Activated B cell treated with CpG ODN at 0.5 μM for 24 hours (primary cell): ENCODE data around the gene SYTL2. TPM values are rescaled to one million over a fixed set of nuclear protein-coding genes. Genes with fewer than 3 reads are reported as not detected.

Source experiments
- ATAC-seq: fragments of 200-7000 bp; cut with Tn5 transposase; one replicate; pipeline ENCODE4 v1.10.0; 2021; ENCODE audit warnings: low read depth, mild to moderate bottlenecking, moderate library complexity
- CTCF ChIA-PET: fragments of 350-600 bp; sonication (Branson Sonifier 250); formaldehyde crosslinking; loops from one replicate; lab custom pipeline; 2021; ENCODE audit warnings: antibody characterized with exemption; lab: Charles Lee
- POLR2A ChIA-PET: fragments of 350-600 bp; sonication (Branson Sonifier 250); formaldehyde crosslinking; loops from one replicate; lab custom pipeline; 2021; ENCODE audit warnings: antibody characterized with exemption; lab: Charles Lee
- DNase-seq: peaks from one replicate; pipeline ENCODE4 v3.0.0; 2022
- H3K27ac Mint-ChIP-seq: one replicate; pipeline ENCODE4 v1.8.0; 2020; ENCODE audit warnings: mixed read lengths
- H3K27me3 Mint-ChIP-seq: one replicate; pipeline ENCODE4 v1.8.0; 2021; ENCODE audit warnings: mixed read lengths
- H3K36me3 Mint-ChIP-seq: one replicate; pipeline ENCODE4 v1.8.0; 2021; ENCODE audit warnings: low read depth, mixed read lengths
- H3K4me1 Mint-ChIP-seq: one replicate; pipeline ENCODE4 v1.8.0; 2021; ENCODE audit warnings: mixed read lengths
- H3K4me3 Mint-ChIP-seq: one replicate; pipeline ENCODE4 v1.8.0; 2020; ENCODE audit warnings: mild to moderate bottlenecking, mixed read lengths
- H3K9me3 Mint-ChIP-seq: one replicate; pipeline ENCODE4 v1.8.0; 2020; ENCODE audit warnings: mixed read lengths
- CTCF ChIP-seq: fragments of 200-600 bp; IDR thresholded peaks from one replicate; pipeline ENCODE4 v1.8.0; 2022; ENCODE audit warnings: antibody characterized with exemption, mild to moderate bottlenecking
- intact Hi-C: fragments of 100-400 bp; cut with micrococcal nuclease; formaldehyde crosslinking; loops from one replicate; pipeline ENCODE4 v1.15.1; 2024
- total RNA-seq: library from RNA; stranded (reverse); gene quantifications from 2 replicates; pipeline ENCODE4 v1.2.3, GENCODE V29; 2022

SYTL2 gene
- total RNA-seq, 1 donor from 2014 or later: 1.1 TPM

- ATAC-seq (no peak), DNase-seq (no peak)
- TF ChIP-seq CTCF: no peak
- Mint-ChIP-seq H3K36me3 (no peaks in the 10 kb centered on the region), H3K27ac (no peak overlapping the region), H3K4me3 (peak overlapping the region; percentile 78), H3K9me3 (no peaks in the 10 kb centered on the region), H3K27me3 (peaks cover 12% of the 10 kb centered on the region), H3K4me1 (peaks cover 21% of the 10 kb centered on the region)
- CTCF ChIA-PET: no interaction called here
- POLR2A ChIA-PET: no interaction called here
- intact Hi-C loops: no loop called here
These were observed 445 bp downstream of the SYTL2 start for GRCh38 chr11:85810521-85810870.

- ATAC-seq (no peak), DNase-seq (no peak)
- peaks cover 21% of the 10 kb centered on the region for H3K4me1 Mint-ChIP-seq
- intact Hi-C loops: no loop called here
- H3K4me3 Mint-ChIP-seq: peak overlapping the region; percentile 78
- ChIA-PET POLR2A (no interaction called here), CTCF (no interaction called here)
- H3K27ac Mint-ChIP-seq: no peak overlapping the region
- TF ChIP-seq CTCF: no peak
- H3K27me3 Mint-ChIP-seq: peaks cover 12% of the 10 kb centered on the region
- no peaks in the 10 kb centered on the region for H3K36me3 Mint-ChIP-seq
- no peaks in the 10 kb centered on the region for H3K9me3 Mint-ChIP-seq
These were observed 1.1 kb downstream of the SYTL2 start for GRCh38 chr11:85809863-85810262.

- POLR2A ChIA-PET: interaction anchor here (0.6 kb wide), 1 partner anchor 140 kb away, joined by 3 read pairs; no protein-coding TSS in a partner anchor
- intact Hi-C loops: no loop called here
- DNase-seq: no peak
- CTCF ChIA-PET: interaction anchor here (0.7 kb wide), 1 partner anchor 16 kb away, joined by 3 read pairs; no protein-coding TSS in a partner anchor
- Mint-ChIP-seq H3K4me3 (no peak overlapping the region), H3K9me3 (no peaks in the 10 kb centered on the region), H3K4me1 (peaks cover 21% of the 10 kb centered on the region), H3K27me3 (peaks cover 12% of the 10 kb centered on the region), H3K36me3 (no peaks in the 10 kb centered on the region), H3K27ac (no peak overlapping the region)
- ATAC-seq: no peak
- no peak for TF ChIP-seq CTCF
These were observed 1.8 kb downstream of the SYTL2 start for GRCh38 chr11:85809191-85809590.

- intact Hi-C loops: no loop called here
- Mint-ChIP-seq H3K4me1 (peaks cover 21% of the 10 kb centered on the region), H3K27ac (no peak overlapping the region), H3K27me3 (peaks cover 7% of the 10 kb centered on the region), H3K36me3 (no peaks in the 10 kb centered on the region), H3K4me3 (no peak overlapping the region), H3K9me3 (no peaks in the 10 kb centered on the region)
- TF ChIP-seq CTCF: no peak
- no peak for DNase-seq
- ATAC-seq: no peak
- ChIA-PET POLR2A (no interaction called here), CTCF (no interaction called here)
These were observed 4.1 kb downstream of the SYTL2 start for GRCh38 chr11:85806876-85807275.

- no peaks in the 10 kb centered on the region for H3K9me3 Mint-ChIP-seq
- H3K36me3 Mint-ChIP-seq: no peaks in the 10 kb centered on the region
- peaks cover 17% of the 10 kb centered on the region for H3K4me1 Mint-ChIP-seq
- no peak overlapping the region for H3K4me3 Mint-ChIP-seq
- H3K27me3 Mint-ChIP-seq: peaks cover 5% of the 10 kb centered on the region
- no peak overlapping the region for H3K27ac Mint-ChIP-seq
- ATAC-seq (no peak), DNase-seq (no peak)
- ChIA-PET CTCF (no interaction called here), POLR2A (no interaction called here)
- intact Hi-C loops: no loop called here
- TF ChIP-seq CTCF: no peak
These were observed 4.9 kb downstream of the SYTL2 start for GRCh38 chr11:85806016-85806415.
